ENCODE data around the gene MGAT5.

Gene MGAT5

GRCh38 chr2:134369220-134369902 lies 115.5 kb downstream of the MGAT5 start:
- Histone ChIP-seq H2BK12ac (ENCODE audit: low read length in 2 of 2) (no peak overlapping the region), H2BK120ac (ENCODE audit: low read depth, low read length) (no peak overlapping the region), H2AFZ (ENCODE audit: low read depth, low read length) (no peak overlapping the region), H2AK5ac (ENCODE audit: low read length, severe bottlenecking) (no peak overlapping the region), H3K79me1 (replicated peaks; ENCODE audit: low read length, poor library complexity, severe bottlenecking) (no peaks in the 10 kb centered on the region), H3K23ac (ENCODE audit: low read length in 2 of 2) (no peak overlapping the region), H3K18ac (ENCODE audit: low read depth in 1 of 2, low read length in 2 of 2) (no peak overlapping the region), H2BK5ac (ENCODE audit: low read depth, low read length, poor library complexity, severe bottlenecking) (no peak overlapping the region), H3K36me3 (ENCODE audit: control insufficient read depth in 1 of 2, insufficient read depth in 2 of 2, low read depth in 1 of 2, low read length in 2 of 2) (no peaks in the 10 kb centered on the region), H3K14ac (ENCODE audit: low read length in 2 of 2) (no peak overlapping the region), H3K4me2 (ENCODE audit: low read length, poor library complexity, severe bottlenecking) (no peak overlapping the region), H4K91ac (ENCODE audit: low read length) (no peak overlapping the region), H3K27me3 (ENCODE audit: control insufficient read depth in 1 of 2, insufficient read depth in 1 of 2, low read length in 2 of 2) (no peaks in the 10 kb centered on the region), H3K9ac (ENCODE audit: low read length) (no peak overlapping the region), H2BK15ac (ENCODE audit: low read depth, poor library complexity, severe bottlenecking) (no peak overlapping the region), H3K27ac (ENCODE audit: low read length, poor library complexity, severe bottlenecking) (no peak overlapping the region), H3K9me3 (ENCODE audit: control insufficient read depth, low read length) (no peaks in the 10 kb centered on the region), H3K4me1 (ENCODE audit: control insufficient read depth, insufficient read depth, low read depth, low read length) (peaks cover 16% of the 10 kb centered on the region), H3K4ac (ENCODE audit: low read depth in 1 of 2, low read length in 2 of 2) (no peak overlapping the region), H4K8ac (ENCODE audit: low read length) (no peak overlapping the region), H3K4me3 (ENCODE audit: insufficient read depth in 1 of 2, low read depth in 1 of 2, low read length in 2 of 2) (no peak overlapping the region)
- DNase-seq = no peak
- WGBS = 100% methylated on average over 1 of the region's 1 CpG

- Histone ChIP-seq H3K79me1 (replicated peaks; ENCODE audit: low read length, poor library complexity, severe bottlenecking) (no peaks in the 10 kb centered on the region), H3K27ac (ENCODE audit: low read length, poor library complexity, severe bottlenecking) (no peak overlapping the region), H2BK15ac (ENCODE audit: low read depth, poor library complexity, severe bottlenecking) (no peak overlapping the region), H3K4me1 (ENCODE audit: control insufficient read depth, insufficient read depth, low read depth, low read length) (peaks cover 17% of the 10 kb centered on the region), H2BK12ac (ENCODE audit: low read length in 2 of 2) (no peak overlapping the region), H3K36me3 (ENCODE audit: control insufficient read depth in 1 of 2, insufficient read depth in 2 of 2, low read depth in 1 of 2, low read length in 2 of 2) (no peaks in the 10 kb centered on the region), H4K91ac (ENCODE audit: low read length) (no peak overlapping the region), H3K27me3 (ENCODE audit: control insufficient read depth in 1 of 2, insufficient read depth in 1 of 2, low read length in 2 of 2) (no peaks in the 10 kb centered on the region), H3K9me3 (ENCODE audit: control insufficient read depth, low read length) (no peaks in the 10 kb centered on the region), H3K4me2 (ENCODE audit: low read length, poor library complexity, severe bottlenecking) (no peak overlapping the region), H3K4ac (ENCODE audit: low read depth in 1 of 2, low read length in 2 of 2) (no peak overlapping the region), H2BK5ac (ENCODE audit: low read depth, low read length, poor library complexity, severe bottlenecking) (no peak overlapping the region), H3K9ac (ENCODE audit: low read length) (no peak overlapping the region), H3K14ac (ENCODE audit: low read length in 2 of 2) (no peak overlapping the region), H3K18ac (ENCODE audit: low read depth in 1 of 2, low read length in 2 of 2) (no peak overlapping the region), H2BK120ac (ENCODE audit: low read depth, low read length) (no peak overlapping the region), H2AFZ (ENCODE audit: low read depth, low read length) (no peak overlapping the region), H2AK5ac (ENCODE audit: low read length, severe bottlenecking) (no peak overlapping the region), H3K23ac (ENCODE audit: low read length in 2 of 2) (no peak overlapping the region), H4K8ac (ENCODE audit: low read length) (no peak overlapping the region), H3K4me3 (ENCODE audit: insufficient read depth in 1 of 2, low read depth in 1 of 2, low read length in 2 of 2) (peak overlapping the region in 1 of 2 experiments; percentile 20)
- 97% methylated on average over 6 of the region's 10 CpGs for WGBS
- no peak for DNase-seq
Observed at GRCh38 chr2:134370655-134371445, 117.0 kb downstream of the MGAT5 start.

- Histone ChIP-seq H3K4me3 (ENCODE audit: insufficient read depth in 1 of 2, low read depth in 1 of 2, low read length in 2 of 2) (no peak overlapping the region), H4K8ac (ENCODE audit: low read length) (no peak overlapping the region), H2BK12ac (ENCODE audit: low read length in 2 of 2) (no peak overlapping the region), H2BK15ac (ENCODE audit: low read depth, poor library complexity, severe bottlenecking) (no peak overlapping the region), H3K4me1 (ENCODE audit: control insufficient read depth, insufficient read depth, low read depth, low read length) (peaks cover 17% of the 10 kb centered on the region), H3K9ac (ENCODE audit: low read length) (no peak overlapping the region), H3K4me2 (ENCODE audit: low read length, poor library complexity, severe bottlenecking) (no peak overlapping the region), H3K23ac (ENCODE audit: low read length in 2 of 2) (no peak overlapping the region), H3K18ac (ENCODE audit: low read depth in 1 of 2, low read length in 2 of 2) (no peak overlapping the region), H3K4ac (ENCODE audit: low read depth in 1 of 2, low read length in 2 of 2) (peak overlapping the region in 1 of 2 experiments; percentile 63), H4K91ac (ENCODE audit: low read length) (no peak overlapping the region), H2AK5ac (ENCODE audit: low read length, severe bottlenecking) (no peak overlapping the region), H3K14ac (ENCODE audit: low read length in 2 of 2) (no peak overlapping the region), H3K9me3 (ENCODE audit: control insufficient read depth, low read length) (no peaks in the 10 kb centered on the region), H3K27ac (ENCODE audit: low read length, poor library complexity, severe bottlenecking) (peak overlapping the region; percentile 64), H2AFZ (ENCODE audit: low read depth, low read length) (no peak overlapping the region), H2BK5ac (ENCODE audit: low read depth, low read length, poor library complexity, severe bottlenecking) (no peak overlapping the region), H3K27me3 (ENCODE audit: control insufficient read depth in 1 of 2, insufficient read depth in 1 of 2, low read length in 2 of 2) (no peaks in the 10 kb centered on the region), H3K36me3 (ENCODE audit: control insufficient read depth in 1 of 2, insufficient read depth in 2 of 2, low read depth in 1 of 2, low read length in 2 of 2) (no peaks in the 10 kb centered on the region), H2BK120ac (ENCODE audit: low read depth, low read length) (no peak overlapping the region), H3K79me1 (replicated peaks; ENCODE audit: low read length, poor library complexity, severe bottlenecking) (no peaks in the 10 kb centered on the region)
- 92% methylated on average over 4 of the region's 5 CpGs for WGBS
- DNase-seq = no peak
Observed at GRCh38 chr2:134372141-134372540, 118.3 kb downstream of the MGAT5 start.

- no peak overlapping the region for H3K14ac ChIP-seq (ENCODE audit: low read length in 2 of 2)
- 82% methylated on average over 7 of the region's 7 CpGs for WGBS
- no peak overlapping the region for H2BK120ac ChIP-seq (ENCODE audit: low read depth, low read length)
- H2BK12ac ChIP-seq (ENCODE audit: low read length in 2 of 2) = no peak overlapping the region
- H2BK5ac ChIP-seq (ENCODE audit: low read depth, low read length, poor library complexity, severe bottlenecking) = peak overlapping the region; percentile 48
- no peaks in the 10 kb centered on the region for H3K27me3 ChIP-seq (ENCODE audit: control insufficient read depth in 1 of 2, insufficient read depth in 1 of 2, low read length in 2 of 2)
- no peak overlapping the region for H3K4ac ChIP-seq (ENCODE audit: low read depth in 1 of 2, low read length in 2 of 2)
- H2BK15ac ChIP-seq (ENCODE audit: low read depth, poor library complexity, severe bottlenecking) = no peak overlapping the region
- no peak overlapping the region for H3K4me3 ChIP-seq (ENCODE audit: insufficient read depth in 1 of 2, low read depth in 1 of 2, low read length in 2 of 2)
- H4K91ac ChIP-seq (ENCODE audit: low read length) = peak overlapping the region; percentile 65
- H3K79me1 ChIP-seq (replicated peaks; ENCODE audit: low read length, poor library complexity, severe bottlenecking) = no peaks in the 10 kb centered on the region
- H4K8ac ChIP-seq (ENCODE audit: low read length) = no peak overlapping the region
- no peak overlapping the region for H2AK5ac ChIP-seq (ENCODE audit: low read length, severe bottlenecking)
- no peak overlapping the region for H3K4me2 ChIP-seq (ENCODE audit: low read length, poor library complexity, severe bottlenecking)
- H3K27ac ChIP-seq (ENCODE audit: low read length, poor library complexity, severe bottlenecking) = peak overlapping the region; percentile 64
- peak overlapping the region; percentile 25 to 44 for H3K18ac ChIP-seq (ENCODE audit: low read depth in 1 of 2, low read length in 2 of 2)
- H3K23ac ChIP-seq (ENCODE audit: low read length in 2 of 2) = no peak overlapping the region
- H2AFZ ChIP-seq (ENCODE audit: low read depth, low read length) = no peak overlapping the region
- H3K4me1 ChIP-seq (ENCODE audit: control insufficient read depth, insufficient read depth, low read depth, low read length) = peaks cover 17% of the 10 kb centered on the region
- H3K9ac ChIP-seq (ENCODE audit: low read length) = no peak overlapping the region
- peak; percentile 84 for DNase-seq
- H3K9me3 ChIP-seq (ENCODE audit: control insufficient read depth, low read length) = no peaks in the 10 kb centered on the region
- no peaks in the 10 kb centered on the region for H3K36me3 ChIP-seq (ENCODE audit: control insufficient read depth in 1 of 2, insufficient read depth in 2 of 2, low read depth in 1 of 2, low read length in 2 of 2)
Observed at GRCh38 chr2:134372611-134373131, 118.8 kb downstream of the MGAT5 start.

All from mesenchymal stem cell (in vitro differentiated cells and primary cell).